HG02938 (cell line): ENCODE data around the gene PARD3.

Experiments used
- ATAC-seq: cut with Tn5 transposase; IDR thresholded peaks from one replicate; pipeline ENCODE4 v1.9.1; 2021; ENCODE audit warnings: mild to moderate bottlenecking, moderate library complexity; ENCODE audit not compliant: unreplicated experiment

PARD3 gene

GRCh38 chr10:34520510-34520909 lies 294.6 kb downstream of the PARD3 start:
- no peak for ATAC-seq

- no peak for ATAC-seq
Measured at GRCh38 chr10:34520084-34520483, 295.0 kb downstream of the PARD3 start.

- ATAC-seq, result no peak
Measured at GRCh38 chr10:34514290-34514689, 300.8 kb downstream of the PARD3 start.

- no peak for ATAC-seq
Measured at GRCh38 chr10:34513636-34514035, 301.5 kb downstream of the PARD3 start.

- no peak for ATAC-seq
Measured at GRCh38 chr10:34507217-34507616, 307.9 kb downstream of the PARD3 start.

GRCh38 chr10:34506786-34507185 lies 308.3 kb downstream of the PARD3 start:
- no peak for ATAC-seq

GRCh38 chr10:34505338-34505737 lies 309.8 kb downstream of the PARD3 start:
- no peak for ATAC-seq

- no peak for ATAC-seq
Measured at GRCh38 chr10:34504534-34504933, 310.6 kb downstream of the PARD3 start.

- no peak for ATAC-seq
Measured at GRCh38 chr10:34503704-34504103, 311.4 kb downstream of the PARD3 start.

- ATAC-seq, result no peak
Measured at GRCh38 chr10:34499612-34500279, 315.4 kb downstream of the PARD3 start.

GRCh38 chr10:34498821-34499220 lies 316.3 kb downstream of the PARD3 start:
- ATAC-seq, result no peak

GRCh38 chr10:34495938-34496337 lies 319.2 kb downstream of the PARD3 start:
- no peak for ATAC-seq

- no peak for ATAC-seq
Measured at GRCh38 chr10:34494012-34494411, 321.1 kb downstream of the PARD3 start.

GRCh38 chr10:34492081-34492480 lies 323.0 kb downstream of the PARD3 start:
- ATAC-seq, result no peak

- no peak for ATAC-seq
Measured at GRCh38 chr10:34491678-34492077, 323.4 kb downstream of the PARD3 start.

- no peak for ATAC-seq
Measured at GRCh38 chr10:34489973-34490745, 324.9 kb downstream of the PARD3 start.

GRCh38 chr10:34489411-34489810 lies 325.7 kb downstream of the PARD3 start:
- ATAC-seq, result no peak

- ATAC-seq, result no peak
Measured at GRCh38 chr10:34488476-34489130, 326.5 kb downstream of the PARD3 start.

- no peak for ATAC-seq
Measured at GRCh38 chr10:34486008-34486407, 329.1 kb downstream of the PARD3 start.

- no peak for ATAC-seq
Measured at GRCh38 chr10:34484164-34484563, 330.9 kb downstream of the PARD3 start.

GRCh38 chr10:34480345-34480744 lies 334.8 kb downstream of the PARD3 start:
- no peak for ATAC-seq
